GM12878 (cell line): ENCODE data around the gene JMJD7. TPM values are rescaled to one million over a fixed set of nuclear protein-coding genes. Genes with fewer than 3 reads are reported as not detected.

Source experiments
- ATAC-seq: fragments of 200-7000 bp; cut with Tn5 transposase; 3 replicates; pipeline ENCODE4 v1.9.1; 2020; ENCODE audit warnings: mild to moderate bottlenecking, moderate library complexity
- BruUV-seq: library from RNA; stranded (reverse); fragments of 400-500 nt; replicated peaks from 2 replicates; lab custom pipeline; 2021; lab: Mats Ljungman, UMichigan
- CTCF ChIA-PET: fragments of 300-600 bp; sonication (Branson Sonifier 250); formaldehyde crosslinking; extraction: SDS; loops from one replicate; lab custom pipeline; 2021; ENCODE audit warnings: inconsistent platforms; lab: Yijun Ruan, JAX
- POLR2A ChIA-PET: fragments of 350-600 bp; formaldehyde crosslinking; extraction: SDS; loops from one replicate; lab custom pipeline; 2021; ENCODE audit warnings: inconsistent platforms; lab: Charles Lee
- RAD21 ChIA-PET: fragments of 300-600 bp; sonication (Branson Sonifier 250); formaldehyde crosslinking; loops from one replicate; lab custom pipeline; 2023; ENCODE audit warnings: antibody characterized with exemption; ENCODE audit not compliant: unreplicated experiment; lab: Charles Lee
- SMC1A ChIA-PET: fragments of 300-600 bp; sonication (Branson Sonifier 250); formaldehyde crosslinking; loops from one replicate; lab custom pipeline; 2023; ENCODE audit not compliant: unreplicated experiment, uncharacterized antibody; lab: Charles Lee
- DNase-seq: peaks from one replicate; pipeline ENCODE4 v3.0.0-alpha.2; 2011; ENCODE audit warnings: low read depth, low spot score
- FAIRE-seq: peaks from 3 replicates; lab custom pipeline; 2011; peaks lifted over from hg19 to GRCh38; lab: Jason Lieb, UNC
- H2AFZ ChIP-seq: 2 replicates; pipeline ENCODE4 v1.6.0; 2011; ENCODE audit warnings: low read depth, low read length, control low read depth; ENCODE audit not compliant: control insufficient read depth
- H3K27ac ChIP-seq: 2 replicates; pipeline ENCODE4 v1.5.1; 2011; ENCODE audit warnings: control low read depth; ENCODE audit not compliant: control insufficient read depth, insufficient read depth
- H3K27me3 ChIP-seq, 2 experiments: replicated peaks in 1 of 2; 2 replicates each; pipeline versions ENCODE4 v1.6.0 to v1.6.1; 2011; ENCODE audit warnings: low read length in 1 of 2; ENCODE audit not compliant: control insufficient read depth in 2 of 2, insufficient read depth in 2 of 2
- H3K36me3 ChIP-seq, 2 experiments: 2 replicates each; pipeline ENCODE4 v1.5.1; 2011; ENCODE audit warnings: low read length in 1 of 2; ENCODE audit not compliant: control insufficient read depth in 2 of 2, insufficient read depth in 2 of 2
- H3K4me1 ChIP-seq: 2 replicates; pipeline ENCODE4 v1.6.1; 2011; ENCODE audit warnings: mild to moderate bottlenecking, low read length, moderate library complexity, mixed read lengths; ENCODE audit not compliant: control insufficient read depth, insufficient read depth
- H3K4me2 ChIP-seq: 2 replicates; pipeline ENCODE4 v1.6.0; 2011; ENCODE audit warnings: control low read depth; ENCODE audit not compliant: control insufficient read depth, insufficient read depth
- H3K4me3 ChIP-seq: fragments of 200-600 bp; sonication (generic); 2 replicates; pipeline ENCODE4 v1.5.1; 2016
- H3K79me2 ChIP-seq: 2 replicates; pipeline ENCODE4 v1.6.0; 2011; ENCODE audit warnings: low read length; ENCODE audit not compliant: control insufficient read depth, insufficient read depth
- H3K9ac ChIP-seq: 2 replicates; pipeline ENCODE4 v1.8.0; 2011; ENCODE audit warnings: low read length, control low read depth, mixed read lengths; ENCODE audit not compliant: control insufficient read depth, insufficient read depth
- H3K9me3 ChIP-seq: replicated peaks from 3 replicates; pipeline ENCODE4 v1.5.1; 2011; ENCODE audit warnings: mild to moderate bottlenecking, low read length; ENCODE audit not compliant: control insufficient read depth, insufficient read depth
- H4K20me1 ChIP-seq: 2 replicates; pipeline ENCODE4 v1.6.0; 2011; ENCODE audit not compliant: control insufficient read depth, insufficient read depth
- POU2F2 ChIP-seq: IDR thresholded peaks from 3 replicates; pipeline ENCODE4 v1.6.1; 2011; ENCODE audit warnings: low read depth, mild to moderate bottlenecking, low read length, borderline replicate concordance
- SMARCA5 ChIP-seq: fragments of 450-650 bp; IDR thresholded peaks from 2 replicates; pipeline ENCODE4 v1.6.1; 2017; ENCODE audit warnings: mild to moderate bottlenecking
- SUPT20H ChIP-seq: IDR thresholded peaks from 2 replicates; pipeline ENCODE4 v1.6.1; 2011; ENCODE audit warnings: low read depth, mild to moderate bottlenecking, low read length, moderate library complexity, borderline replicate concordance; ENCODE audit not compliant: control insufficient read depth
- WGBS: methylation state at CpG from one replicate; pipeline ENCODE4 v1.1.6; 2016; ENCODE audit warnings: low lambda C conversion rate; ENCODE audit not compliant: insufficient replicate concordance, insufficient coverage; ENCODE audit errors: missing lambda C conversion rate; 5-methylcytosine and 5-hydroxymethylcytosine counted together
- in situ Hi-C: fragments of 300-500 bp; cut with MboI; formaldehyde crosslinking; loops from 9 replicates; pipeline ENCODE4 v1.14.3; 2018; ENCODE audit warnings: mixed read lengths
- intact Hi-C: fragments of 100-400 bp; cut with micrococcal nuclease; formaldehyde crosslinking; loops from one replicate; pipeline ENCODE4 v1.14.2; 2022; ENCODE audit not compliant: unreplicated experiment
- microRNA-seq: library from miRNA; unstranded; fragments of <30 nt; microRNA quantifications from one replicate; pipeline ENCODE4, GENCODE V29; 2018
- polyA plus RNA-seq, 11 experiments: library from polyadenylated mRNA; depleted of rRNA in 4 of 11; unstranded in 6 of 11; stranded (reverse) in 5 of 11; fragments of >200 nt; fragmentation: Nextera tagmentation in 4 of 11; fragmentation: Illumina TruSeq in 1 of 11; extraction: Ambion mirVana in 4 of 11; extraction: Trizol in 1 of 11; gene quantifications; 1 replicate in 1 of 11; 2 replicates in 10 of 11; pipeline versions ENCODE4 v1.2.1 to v1.2.3, GENCODE V29; 2011 to 2016; ENCODE audit warnings: inconsistent platforms in 2 of 11, missing spikeins in 2 of 11, low read depth in 1 of 11
- small RNA-seq: library from RNA; depleted of rRNA; stranded (forward); fragments of <200 nt; gene quantifications from one replicate; pipeline ENCODE3, GENCODE V24; 2014
- total RNA-seq, 4 experiments: library from RNA; depleted of rRNA in 3 of 4; stranded (reverse); fragments of >200 nt in 3 of 4; fragmentation: Illumina TruSeq in 1 of 4; extraction: Trizol in 1 of 4; gene quantifications; 2 replicates each; pipeline versions ENCODE4 v1.2.1 to v1.2.3, GENCODE V29; 2013 to 2021

Gene JMJD7
- total and polyA plus RNA-seq, 10 of the 15 experiments (the other 5 are each of a cell fraction or from before 2014, with no cell fraction given) = 0.79 to 12.2 (median 6.5) TPM

DNA sequence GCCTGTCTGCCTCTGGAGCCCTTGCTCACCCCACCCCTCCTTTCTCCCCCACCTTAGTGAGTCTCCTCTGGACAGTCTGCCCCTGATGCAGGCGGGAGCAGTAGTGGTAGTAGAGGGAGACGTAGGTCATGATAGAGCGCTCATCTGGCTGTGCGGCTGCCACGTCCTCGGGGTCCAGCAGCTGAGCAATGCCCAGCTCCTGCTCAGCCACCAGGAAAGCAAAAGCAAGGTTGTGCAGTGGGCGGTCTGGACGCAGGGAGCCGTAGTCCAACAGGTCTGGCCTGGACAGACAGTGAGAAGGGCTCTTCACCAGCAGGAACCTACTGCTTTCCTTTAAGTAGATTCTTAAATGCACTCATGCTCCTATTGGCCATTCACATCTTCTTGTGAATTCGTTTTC, 59.3 kb downstream of the JMJD7 start:
- TF ChIP-seq SMARCA5 (no peak), SUPT20H (no peak), POU2F2 (no peak)
- ChIA-PET CTCF (no interaction called here), POLR2A (no interaction called here), RAD21 (no interaction called here), SMC1A (interaction anchor here (1.4 kb wide), 1 partner anchor 10 kb away, joined by 4 read pairs; no protein-coding TSS in a partner anchor)
- no TSS peak for BruUV-seq
- no peak overlapping the region for H3K4me3 ChIP-seq
- no peak overlapping the region for H2AFZ ChIP-seq
- no peaks in the 10 kb centered on the region for H3K9me3 ChIP-seq
- no peak overlapping the region for H3K4me2 ChIP-seq
- H3K79me2 ChIP-seq = no peaks in the 10 kb centered on the region
- H3K9ac ChIP-seq = no peak overlapping the region
- FAIRE-seq (no peak), DNase-seq (no peak), ATAC-seq (no peak)
- H3K27ac ChIP-seq = no peak overlapping the region
- no peaks in the 10 kb centered on the region for H3K36me3 ChIP-seq
- peaks cover 4% of the 10 kb centered on the region for H3K4me1 ChIP-seq
- WGBS = 77% methylated on average over 10 of the region's 10 CpGs
- intact Hi-C loops = no loop called here
- no peaks in the 10 kb centered on the region for H3K27me3 ChIP-seq
- in situ Hi-C loops = no loop called here
- no peaks in the 10 kb centered on the region for H4K20me1 ChIP-seq

Small RNAs within 50 kb of the gene (microRNA-seq; reads per million reads assigned to microRNA genes)
- not detected for gene MIR4310

Small RNAs within 50 kb of the gene (small RNA-seq; reads per million reads assigned to genes)
- gene JMJD7-PLA2G4B (not detected), gene MIR4310 (not detected), gene RNA5SP393 (not detected)

Other genes starting within 250 kb of the JMJD7 start
- 18.4 and 20.5 TPM in 2 replicates for gene MGA, start 167.7 kb upstream of the JMJD7 start, total RNA-seq (2014; rRNA removed)
- gene MGA, start 167.7 kb upstream of the JMJD7 start, total RNA-seq (2014; rRNA removed; fragmentation: Illumina TruSeq; extraction: Trizol) = 28.1 and 28.5 TPM in 2 replicates
- 25.6 and 29.6 TPM in 2 replicates for gene MGA, start 167.7 kb upstream of the JMJD7 start, total RNA-seq (2021)
- 11.1 and 12.2 TPM in 2 replicates for gene MGA, start 167.7 kb upstream of the JMJD7 start, polyA plus RNA-seq (2011; rRNA removed)
- 15.6 and 17.6 TPM in 2 replicates for gene MGA, start 167.7 kb upstream of the JMJD7 start, polyA plus RNA-seq (2014; fragmentation: Illumina TruSeq; extraction: Trizol)
- 1 to 10 TPM; 2.6 to 2.8 TPM for gene MGA, start 167.7 kb upstream of the JMJD7 start, polyA plus RNA-seq (2014; fragmentation: Nextera tagmentation; extraction: Ambion mirVana)
- gene MGA, start 167.7 kb upstream of the JMJD7 start, polyA plus RNA-seq (2014; rRNA removed) = 7.9 and 8.3 TPM in 2 replicates
- 10 to 100 TPM; 21.6 to 21.7 TPM for gene MGA, start 167.7 kb upstream of the JMJD7 start, polyA plus RNA-seq (2016; fragmentation: Nextera tagmentation; extraction: Ambion mirVana)
- gene MAPKBP1, start 53.6 kb upstream of the JMJD7 start, total RNA-seq (2014; rRNA removed) = 8.5 and 13.5 TPM in 2 replicates
- gene MAPKBP1, start 53.6 kb upstream of the JMJD7 start, total RNA-seq (2014; rRNA removed; fragmentation: Illumina TruSeq; extraction: Trizol) = 6.7 and 7.2 TPM in 2 replicates
- 15.7 and 19.0 TPM in 2 replicates for gene MAPKBP1, start 53.6 kb upstream of the JMJD7 start, total RNA-seq (2021)
- gene MAPKBP1, start 53.6 kb upstream of the JMJD7 start, polyA plus RNA-seq (2011; rRNA removed) = 3.6 and 6.5 TPM in 2 replicates
- 6.8 and 7.5 TPM in 2 replicates for gene MAPKBP1, start 53.6 kb upstream of the JMJD7 start, polyA plus RNA-seq (2014; fragmentation: Illumina TruSeq; extraction: Trizol)
- gene MAPKBP1, start 53.6 kb upstream of the JMJD7 start, polyA plus RNA-seq (2014; fragmentation: Nextera tagmentation; extraction: Ambion mirVana) = under 1 TPM; 0.44 to 0.50 TPM
- gene MAPKBP1, start 53.6 kb upstream of the JMJD7 start, polyA plus RNA-seq (2014; rRNA removed) = 10.4 and 12.2 TPM in 2 replicates
- gene MAPKBP1, start 53.6 kb upstream of the JMJD7 start, polyA plus RNA-seq (2016; fragmentation: Nextera tagmentation; extraction: Ambion mirVana) = 1 to 10 TPM; 6.5 to 7.8 TPM
- gene PLA2G4B, start 10.8 kb downstream of the JMJD7 start, total RNA-seq (2014; rRNA removed) = 2.6 and 3.1 TPM in 2 replicates
- gene PLA2G4B, start 10.8 kb downstream of the JMJD7 start, total RNA-seq (2014; rRNA removed; fragmentation: Illumina TruSeq; extraction: Trizol) = 0.67 and 0.78 TPM in 2 replicates
- 3.1 and 6.6 TPM in 2 replicates for gene PLA2G4B, start 10.8 kb downstream of the JMJD7 start, total RNA-seq (2021)
- gene PLA2G4B, start 10.8 kb downstream of the JMJD7 start, polyA plus RNA-seq (2011; rRNA removed) = 2.7 and 3.2 TPM in 2 replicates
- gene PLA2G4B, start 10.8 kb downstream of the JMJD7 start, polyA plus RNA-seq (2014; fragmentation: Illumina TruSeq; extraction: Trizol) = 0.43 and 2.4 TPM in 2 replicates
- under 1 TPM; 0.22 to 0.93 TPM for gene PLA2G4B, start 10.8 kb downstream of the JMJD7 start, polyA plus RNA-seq (2014; fragmentation: Nextera tagmentation; extraction: Ambion mirVana)
- 3.8 and 6.9 TPM in 2 replicates for gene PLA2G4B, start 10.8 kb downstream of the JMJD7 start, polyA plus RNA-seq (2014; rRNA removed)
- 1 to 10 TPM; 4.4 to 6.3 TPM for gene PLA2G4B, start 10.8 kb downstream of the JMJD7 start, polyA plus RNA-seq (2016; fragmentation: Nextera tagmentation; extraction: Ambion mirVana)
- 0.06 and 0.44 TPM in 2 replicates for gene SPTBN5, start 66.0 kb downstream of the JMJD7 start, total RNA-seq (2014; rRNA removed)
- under 0.01 TPM in 1 of 2 replicates, not detected in the other for gene SPTBN5, start 66.0 kb downstream of the JMJD7 start, total RNA-seq (2014; rRNA removed; fragmentation: Illumina TruSeq; extraction: Trizol)
- 0.05 and 0.18 TPM in 2 replicates for gene SPTBN5, start 66.0 kb downstream of the JMJD7 start, total RNA-seq (2021)
- gene SPTBN5, start 66.0 kb downstream of the JMJD7 start, polyA plus RNA-seq (2011; rRNA removed) = 0.01 and 0.03 TPM in 2 replicates
- gene SPTBN5, start 66.0 kb downstream of the JMJD7 start, polyA plus RNA-seq (2014; fragmentation: Illumina TruSeq; extraction: Trizol) = 0.01 TPM in 1 of 2 replicates, not detected in the other
- not detected for gene SPTBN5, start 66.0 kb downstream of the JMJD7 start, polyA plus RNA-seq (2014; fragmentation: Nextera tagmentation; extraction: Ambion mirVana)
- gene SPTBN5, start 66.0 kb downstream of the JMJD7 start, polyA plus RNA-seq (2014; rRNA removed) = 0.06 and 0.10 TPM in 2 replicates
- not detected for gene SPTBN5, start 66.0 kb downstream of the JMJD7 start, polyA plus RNA-seq (2016; fragmentation: Nextera tagmentation; extraction: Ambion mirVana)
- gene EHD4, start 144.5 kb downstream of the JMJD7 start, total RNA-seq (2014; rRNA removed) = 48.2 and 49.6 TPM in 2 replicates
- 24.3 and 26.0 TPM in 2 replicates for gene EHD4, start 144.5 kb downstream of the JMJD7 start, total RNA-seq (2014; rRNA removed; fragmentation: Illumina TruSeq; extraction: Trizol)
- 52.1 and 53.2 TPM in 2 replicates for gene EHD4, start 144.5 kb downstream of the JMJD7 start, total RNA-seq (2021)
- 25.6 and 42.2 TPM in 2 replicates for gene EHD4, start 144.5 kb downstream of the JMJD7 start, polyA plus RNA-seq (2011; rRNA removed)
- 18.9 and 29.3 TPM in 2 replicates for gene EHD4, start 144.5 kb downstream of the JMJD7 start, polyA plus RNA-seq (2014; fragmentation: Illumina TruSeq; extraction: Trizol)
- gene EHD4, start 144.5 kb downstream of the JMJD7 start, polyA plus RNA-seq (2014; fragmentation: Nextera tagmentation; extraction: Ambion mirVana) = 1 to 10 TPM; 4.2 to 8.6 TPM
- 47.3 and 50.1 TPM in 2 replicates for gene EHD4, start 144.5 kb downstream of the JMJD7 start, polyA plus RNA-seq (2014; rRNA removed)
- 10 to 100 TPM; 60.7 to 62.9 TPM for gene EHD4, start 144.5 kb downstream of the JMJD7 start, polyA plus RNA-seq (2016; fragmentation: Nextera tagmentation; extraction: Ambion mirVana)
- gene PLA2G4E, start 192.9 kb downstream of the JMJD7 start, total RNA-seq (2014; rRNA removed) = 0.06 TPM in 1 of 2 replicates, not detected in the other
- 0.05 TPM in 1 of 2 replicates, not detected in the other for gene PLA2G4E, start 192.9 kb downstream of the JMJD7 start, total RNA-seq (2014; rRNA removed; fragmentation: Illumina TruSeq; extraction: Trizol)
- gene PLA2G4E, start 192.9 kb downstream of the JMJD7 start, total RNA-seq (2021) = 0.05 and 0.11 TPM in 2 replicates
- gene PLA2G4E, start 192.9 kb downstream of the JMJD7 start, polyA plus RNA-seq (2011; rRNA removed) = 0.07 TPM in 2 replicates
- 0.06 TPM in 1 of 2 replicates, not detected in the other for gene PLA2G4E, start 192.9 kb downstream of the JMJD7 start, polyA plus RNA-seq (2014; fragmentation: Illumina TruSeq; extraction: Trizol)
- gene PLA2G4E, start 192.9 kb downstream of the JMJD7 start, polyA plus RNA-seq (2014; fragmentation: Nextera tagmentation; extraction: Ambion mirVana) = not detected
- 0.15 and 0.32 TPM in 2 replicates for gene PLA2G4E, start 192.9 kb downstream of the JMJD7 start, polyA plus RNA-seq (2014; rRNA removed)
- not detected for gene PLA2G4E, start 192.9 kb downstream of the JMJD7 start, polyA plus RNA-seq (2016; fragmentation: Nextera tagmentation; extraction: Ambion mirVana)